Gastroesophageal sphincter (tissue), 4 donors: ENCODE results near the gene OCA2. TPM values are rescaled to one million over a fixed set of nuclear protein-coding genes. Genes with fewer than 3 reads are reported as not detected.

Experiments
- ATAC-seq: fragments of 150-250 bp; one replicate; pipeline ENCODE4 v1.9.1; 2016; ENCODE audit warnings: mild to moderate bottlenecking, moderate library complexity
- H3K27ac ChIP-seq, 4 donors: fragments of 200-600 bp; sonication (generic) in 3 of 4; 1 replicate in 3 of 4; 2 replicates in 1 of 4; pipeline ENCODE4 v1.5.1; 2016 to 2019
- H3K27me3 ChIP-seq: fragments of 200-600 bp; sonication (generic); one replicate; pipeline ENCODE4 v1.5.1; 2019
- H3K36me3 ChIP-seq, 2 donors: fragments of 200-600 bp; sonication (generic); one replicate each; pipeline ENCODE4 v1.5.1; 2019; ENCODE audit warnings: control low read depth in 1 of 2
- H3K4me1 ChIP-seq, 3 donors: fragments of 200-600 bp; sonication (generic); 1 replicate in 2 of 3; 2 replicates in 1 of 3; pipeline ENCODE4 v1.5.1; 2016 to 2019; ENCODE audit warnings: control low read depth in 2 of 3
- H3K4me3 ChIP-seq, 2 donors: fragments of 200-600 bp; sonication (generic); one replicate each; pipeline ENCODE4 v1.5.1; 2019; ENCODE audit warnings: mild to moderate bottlenecking in 1 of 2, moderate library complexity in 1 of 2
- H3K9me3 ChIP-seq, 3 donors: fragments of 200-600 bp; sonication (generic); one replicate each; pipeline ENCODE4 v1.5.1; 2017 to 2019; ENCODE audit warnings: control low read depth in 2 of 3
- EP300 ChIP-seq: sonication (generic); formaldehyde crosslinking; IDR thresholded peaks from one replicate; pipeline ENCODE4 v1.6.1; 2017; ENCODE audit warnings: antibody characterized with exemption, mild to moderate bottlenecking
- POLR2A ChIP-seq, 2 donors: fragments of 450-650 bp; IDR thresholded peaks; one replicate each; pipeline ENCODE4 v1.6.1; 2017; ENCODE audit warnings: antibody characterized with exemption in 2 of 2, mild to moderate bottlenecking in 2 of 2, moderate library complexity in 1 of 2
- POLR2AphosphoS5 ChIP-seq: sonication (generic); formaldehyde crosslinking; IDR thresholded peaks from one replicate; pipeline ENCODE4 v1.6.1; 2017; ENCODE audit warnings: antibody characterized with exemption
- WGBS, 2 donors: methylation state at CpG; one replicate each; pipeline ENCODE4 v1.1.5; 2018; ENCODE audit warnings: low coverage in 1 of 2; 5-methylcytosine and 5-hydroxymethylcytosine counted together
- total RNA-seq, 4 donors: library from RNA; depleted of rRNA; stranded (reverse); fragments of >200 nt; gene quantifications; one replicate each; pipeline ENCODE4 v1.1.0, GENCODE V29; 2016
- TF ChIP-seq, protein P1 (sequence below), 4 experiments: fragments of 200-600 bp in 2 of 4; fragments of 450-650 bp in 2 of 4; sonication (generic) in 1 of 4; IDR thresholded peaks; one replicate each; pipeline ENCODE4 v1.5.1; 2017 to 2019; ENCODE audit warnings: antibody characterized with exemption in 4 of 4, mild to moderate bottlenecking in 2 of 4, moderate library complexity in 2 of 4

Gene OCA2
- total RNA-seq, 4 donors from 2014 or later, result 0.40 to 2.0 (median 1.1) TPM; not detected in 1

DNA sequence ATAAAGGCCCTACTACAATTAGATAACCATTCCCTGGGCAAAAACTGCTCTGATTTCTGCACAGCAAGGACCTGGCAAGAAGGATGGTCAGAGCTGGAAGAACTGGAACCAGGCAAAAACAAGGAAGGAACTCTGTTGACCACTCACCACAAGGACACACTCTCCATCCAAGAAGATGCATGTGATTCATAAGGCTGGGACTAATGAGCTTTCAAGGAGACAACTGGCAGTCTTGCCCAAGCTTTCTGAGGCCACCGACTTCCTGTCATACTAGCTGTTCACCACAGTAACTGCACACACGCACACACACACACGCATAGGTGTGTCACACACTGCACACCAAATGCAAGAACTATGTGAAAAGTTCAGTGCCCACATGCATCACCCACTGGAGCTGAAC lies 256.6 kb downstream of the OCA2 start:
- Histone ChIP-seq H3K27me3 (no peaks in the 10 kb centered on the region), H3K27ac (no peak overlapping the region), H3K36me3 (no peaks in the 10 kb centered on the region), H3K4me1 (no peaks in the 10 kb centered on the region), H3K9me3 (no peaks in the 10 kb centered on the region), H3K4me3 (no peak overlapping the region)
- TF ChIP-seq, protein P1, sequence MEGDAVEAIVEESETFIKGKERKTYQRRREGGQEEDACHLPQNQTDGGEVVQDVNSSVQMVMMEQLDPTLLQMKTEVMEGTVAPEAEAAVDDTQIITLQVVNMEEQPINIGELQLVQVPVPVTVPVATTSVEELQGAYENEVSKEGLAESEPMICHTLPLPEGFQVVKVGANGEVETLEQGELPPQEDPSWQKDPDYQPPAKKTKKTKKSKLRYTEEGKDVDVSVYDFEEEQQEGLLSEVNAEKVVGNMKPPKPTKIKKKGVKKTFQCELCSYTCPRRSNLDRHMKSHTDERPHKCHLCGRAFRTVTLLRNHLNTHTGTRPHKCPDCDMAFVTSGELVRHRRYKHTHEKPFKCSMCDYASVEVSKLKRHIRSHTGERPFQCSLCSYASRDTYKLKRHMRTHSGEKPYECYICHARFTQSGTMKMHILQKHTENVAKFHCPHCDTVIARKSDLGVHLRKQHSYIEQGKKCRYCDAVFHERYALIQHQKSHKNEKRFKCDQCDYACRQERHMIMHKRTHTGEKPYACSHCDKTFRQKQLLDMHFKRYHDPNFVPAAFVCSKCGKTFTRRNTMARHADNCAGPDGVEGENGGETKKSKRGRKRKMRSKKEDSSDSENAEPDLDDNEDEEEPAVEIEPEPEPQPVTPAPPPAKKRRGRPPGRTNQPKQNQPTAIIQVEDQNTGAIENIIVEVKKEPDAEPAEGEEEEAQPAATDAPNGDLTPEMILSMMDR (IDR thresholded peaks at IDR 0.05), result no peak
- TF ChIP-seq POLR2A (IDR thresholded peaks at IDR 0.05) (no peak), EP300 (no peak), POLR2AphosphoS5 (no peak)
- 89 to 100% methylated on average over 2 to 3 of the region's 3 CpGs for WGBS, 2 donors
- no peak for ATAC-seq

DNA sequence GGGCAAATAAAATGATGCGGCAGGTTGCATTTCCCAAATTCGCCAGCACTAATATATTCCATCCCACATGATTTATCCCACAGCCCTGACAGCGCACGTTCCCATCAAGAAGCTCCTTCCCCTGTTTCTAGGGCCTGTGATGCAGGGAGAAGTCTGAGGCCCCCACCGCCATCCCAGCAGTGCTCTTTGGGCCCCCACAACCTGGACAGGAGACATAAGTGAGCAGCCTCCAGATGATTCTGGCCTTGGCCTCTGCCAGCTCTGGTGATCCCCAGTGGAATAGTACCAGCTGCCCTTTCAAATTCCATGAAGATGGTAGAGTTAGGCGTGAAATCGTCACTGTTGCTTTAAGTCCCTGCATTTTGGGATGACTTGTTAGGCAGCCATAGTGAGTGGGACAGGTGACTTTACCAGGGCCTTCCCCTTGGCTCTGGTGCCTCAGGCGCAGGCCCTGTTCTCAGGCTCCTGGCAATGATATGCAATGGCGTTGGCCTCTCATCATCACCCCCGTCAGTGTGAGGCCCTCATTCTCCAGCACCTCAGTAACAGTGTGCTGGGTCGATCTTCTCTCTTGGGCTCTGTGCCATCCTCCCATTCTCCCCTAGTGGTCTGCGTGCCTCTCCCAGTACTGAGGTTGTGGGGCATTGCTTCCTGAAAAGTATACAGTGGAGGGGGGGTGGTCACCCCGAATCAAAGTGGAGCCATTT lies 263.7 kb downstream of the OCA2 start:
- no peaks in the 10 kb centered on the region for H3K9me3 ChIP-seq
- TF ChIP-seq POLR2AphosphoS5 (no peak), POLR2A (IDR thresholded peaks at IDR 0.05) (no peak), EP300 (no peak)
- TF ChIP-seq, protein P1 (IDR thresholded peaks at IDR 0.05), result no peak
- WGBS, 2 donors, result 54 to 89% methylated on average over 2 to 4 of the region's 13 CpGs
- H3K27me3 ChIP-seq, result no peaks in the 10 kb centered on the region
- no peak for ATAC-seq
- no peaks in the 10 kb centered on the region for H3K36me3 ChIP-seq
- H3K4me1 ChIP-seq, result no peaks in the 10 kb centered on the region
- no peak overlapping the region for H3K4me3 ChIP-seq
- H3K27ac ChIP-seq, result no peak overlapping the region

DNA sequence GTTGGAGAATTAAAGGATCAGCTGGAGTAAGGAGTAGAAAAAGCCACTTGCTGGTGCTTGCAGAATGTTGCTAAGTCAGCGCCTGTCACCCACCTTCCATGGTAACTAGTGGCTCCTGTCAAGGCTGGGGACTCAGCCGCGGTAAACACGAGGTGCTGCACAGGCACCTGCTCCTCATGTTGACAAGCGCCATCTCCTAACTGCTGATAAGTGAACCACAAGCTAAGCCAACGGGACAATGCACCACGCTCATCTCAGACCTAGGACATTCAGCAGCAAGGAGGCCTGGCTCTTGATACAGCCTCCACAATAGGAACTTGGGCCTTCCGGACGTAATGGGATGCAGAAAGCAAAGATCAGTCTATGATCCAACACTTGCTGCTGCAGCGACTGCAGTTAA lies 264.4 kb downstream of the OCA2 start:
- ATAC-seq, result no peak
- Histone ChIP-seq H3K27me3 (no peaks in the 10 kb centered on the region), H3K4me1 (no peaks in the 10 kb centered on the region), H3K4me3 (no peak overlapping the region), H3K36me3 (no peaks in the 10 kb centered on the region), H3K27ac (no peak overlapping the region), H3K9me3 (no peaks in the 10 kb centered on the region)
- 83% methylated on average over 6 of the region's 10 CpGs; no CpG with 5 or more reads in 1 of the 2 donors for WGBS, 2 donors
- TF ChIP-seq, protein P1 (IDR thresholded peaks at IDR 0.05), result no peak
- TF ChIP-seq EP300 (no peak), POLR2A (IDR thresholded peaks at IDR 0.05) (no peak)

DNA sequence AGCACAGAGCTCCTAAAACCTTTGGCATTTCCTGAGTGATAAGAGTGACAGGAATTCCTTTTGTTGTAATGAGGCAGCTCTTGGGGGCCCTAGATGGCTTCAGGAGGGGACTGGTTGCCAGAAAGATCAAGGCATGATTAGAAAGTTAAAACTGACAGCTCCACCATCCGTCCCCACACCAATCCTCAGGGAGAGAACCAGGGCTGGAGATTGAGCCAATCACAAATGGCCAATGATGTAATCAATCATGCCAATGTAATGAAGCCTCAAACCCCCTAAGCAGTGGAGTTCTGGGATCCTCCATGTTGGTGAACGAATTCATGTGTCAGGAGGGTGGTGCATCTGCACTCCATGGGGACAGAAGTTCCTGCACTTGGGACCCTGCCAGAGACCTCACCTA lies 265.1 kb downstream of the OCA2 start:
- no peaks in the 10 kb centered on the region for H3K27me3 ChIP-seq
- no peak overlapping the region for H3K4me3 ChIP-seq
- no peak overlapping the region for H3K27ac ChIP-seq
- no peak for TF ChIP-seq POLR2AphosphoS5
- TF ChIP-seq EP300, result no peak
- TF ChIP-seq POLR2A (IDR thresholded peaks at IDR 0.05), result no peak
- TF ChIP-seq, protein P1 (IDR thresholded peaks at IDR 0.05), result no peak
- no peak for ATAC-seq
- H3K4me1 ChIP-seq, result no peaks in the 10 kb centered on the region
- no peaks in the 10 kb centered on the region for H3K36me3 ChIP-seq
- 100% methylated on average over 1 to 2 of the region's 2 CpGs for WGBS, 2 donors
- no peaks in the 10 kb centered on the region for H3K9me3 ChIP-seq

DNA sequence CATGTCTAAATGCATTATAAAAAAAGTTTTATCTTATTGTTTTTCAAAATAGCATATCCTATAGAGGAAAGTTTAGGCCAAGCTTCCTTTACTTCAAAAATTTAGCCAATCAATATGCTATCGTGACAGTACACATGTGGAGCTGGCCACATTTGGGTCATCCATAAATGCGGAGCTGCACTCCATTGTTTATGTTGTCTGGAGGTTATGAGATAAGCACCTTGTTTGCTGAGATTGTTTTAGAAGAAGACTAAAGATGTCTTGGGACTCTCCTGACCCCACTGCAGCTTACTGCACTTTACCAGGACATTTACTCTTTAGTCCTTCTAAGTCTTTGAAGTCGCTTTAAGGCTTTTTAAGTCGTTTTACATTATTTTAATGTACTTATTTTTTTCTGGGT lies 265.9 kb downstream of the OCA2 start:
- TF ChIP-seq, protein P1 (IDR thresholded peaks at IDR 0.05), result no peak
- TF ChIP-seq EP300 (no peak), POLR2A (IDR thresholded peaks at IDR 0.05) (no peak), POLR2AphosphoS5 (no peak)
- Histone ChIP-seq H3K36me3 (no peaks in the 10 kb centered on the region), H3K4me3 (no peak overlapping the region), H3K27me3 (no peaks in the 10 kb centered on the region), H3K4me1 (no peaks in the 10 kb centered on the region), H3K27ac (no peak overlapping the region), H3K9me3 (no peaks in the 10 kb centered on the region)
- no peak for ATAC-seq
- WGBS, 2 donors, result 72 to 76% methylated on average over 4 of the region's 4 CpGs
